Loucy (cell line): ENCODE measurements around the gene CRABP2.
A peak's percentile ranks its signal among the peaks of the same experiment; 100 is the strongest.

Experiments used
- H2AFZ ChIP-seq: fragments of 200-600 bp; sonication (generic); 2 replicates; pipeline ENCODE4 v1.6.0; 2016; ENCODE audit warnings: antibody characterized with exemption, mild to moderate bottlenecking, low read length, moderate library complexity
- H3F3A ChIP-seq: fragments of 200-600 bp; 2 replicates; pipeline ENCODE4 v1.6.0; 2016; ENCODE audit warnings: antibody characterized with exemption, low read depth, mild to moderate bottlenecking
- H3K27me3 ChIP-seq: fragments of 200-600 bp; sonication (generic); 2 replicates; pipeline ENCODE4 v1.6.1; 2014; ENCODE audit warnings: low read length, mild to moderate bottlenecking; ENCODE audit not compliant: insufficient read depth, poor library complexity, severe bottlenecking
- H3K36me3 ChIP-seq: fragments of 200-600 bp; sonication (generic); 2 replicates; pipeline ENCODE4 v1.6.1; 2016; ENCODE audit warnings: low read length; ENCODE audit not compliant: insufficient read depth
- H3K4me1 ChIP-seq: fragments of 200-600 bp; sonication (generic); 2 replicates; pipeline ENCODE4 v1.5.1; 2014; ENCODE audit warnings: low read length, mild to moderate bottlenecking; ENCODE audit not compliant: insufficient read depth, poor library complexity, severe bottlenecking
- H3K4me2 ChIP-seq: fragments of 200-600 bp; sonication (generic); 2 replicates; pipeline ENCODE4 v1.6.0; 2014; ENCODE audit warnings: antibody characterized with exemption, low read length, low read depth, mild to moderate bottlenecking; ENCODE audit not compliant: poor library complexity, severe bottlenecking
- H3K4me3 ChIP-seq: fragments of 200-600 bp; sonication (generic); 2 replicates; pipeline ENCODE4 v1.5.1; 2014; ENCODE audit warnings: low read length, mild to moderate bottlenecking, mixed read lengths; ENCODE audit not compliant: poor library complexity, severe bottlenecking
- H3K79me2 ChIP-seq: fragments of 200-600 bp; sonication (generic); 2 replicates; pipeline ENCODE4 v1.6.1; 2014; ENCODE audit warnings: low read length; ENCODE audit not compliant: insufficient read depth
- H3K9ac ChIP-seq: fragments of 200-600 bp; sonication (generic); 2 replicates; pipeline ENCODE4 v1.6.0; 2014; ENCODE audit warnings: mild to moderate bottlenecking, low read depth, low read length, moderate library complexity; ENCODE audit not compliant: poor library complexity, severe bottlenecking
- H3K9me2 ChIP-seq: fragments of 200-600 bp; sonication (generic); replicated peaks from 2 replicates; pipeline ENCODE4 v1.6.1; 2016; ENCODE audit warnings: low read depth, low read length, mixed read lengths
- H3K9me3 ChIP-seq: fragments of 200-600 bp; sonication (generic); 2 replicates; pipeline ENCODE4 v1.6.1; 2014; ENCODE audit warnings: mild to moderate bottlenecking, antibody characterized with exemption, low read length, low read depth; ENCODE audit not compliant: insufficient read depth
- H4K20me1 ChIP-seq: fragments of 200-600 bp; sonication (generic); 2 replicates; pipeline ENCODE4 v1.6.0; 2014; ENCODE audit warnings: antibody characterized with exemption, low read length, mild to moderate bottlenecking; ENCODE audit not compliant: insufficient read depth, poor library complexity, severe bottlenecking
- CTCF ChIP-seq: fragments of 200-600 bp; sonication (generic); conservative IDR thresholded peaks from 2 replicates; pipeline ENCODE4 v1.5.1; 2014; ENCODE audit warnings: mild to moderate bottlenecking, antibody characterized with exemption, low read length
- EZH2phosphoT487 ChIP-seq: fragments of 200-600 bp; IDR thresholded peaks from 2 replicates; pipeline ENCODE4 v1.6.1; 2018; ENCODE audit warnings: antibody characterized with exemption, mild to moderate bottlenecking, moderate library complexity, borderline replicate concordance

The CRABP2 gene

GRCh38 chr1:156663178-156663577 is 42.2 kb downstream of the CRABP2 start:
- Histone ChIP-seq H3K4me2 (no peak overlapping the region), H3K79me2 (peaks cover 18% of the 10 kb centered on the region; the same call in 1 of the 2 replicates), H3K36me3 (no peaks in the 10 kb centered on the region), H2AFZ (no peak overlapping the region), H4K20me1 (no peaks in the 10 kb centered on the region), H3K9me3 (no peaks in the 10 kb centered on the region), H3K4me3 (no peak overlapping the region), H3K9ac (no peak overlapping the region), H3K9me2 (no peaks in the 10 kb centered on the region), H3K4me1 (peaks cover 38% of the 10 kb centered on the region), H3K27me3 (no peaks in the 10 kb centered on the region), H3F3A (peaks cover 2% of the 10 kb centered on the region; the same call in 1 of the 2 replicates)
- TF ChIP-seq EZH2phosphoT487 (no peak), CTCF (no peak)

DNA sequence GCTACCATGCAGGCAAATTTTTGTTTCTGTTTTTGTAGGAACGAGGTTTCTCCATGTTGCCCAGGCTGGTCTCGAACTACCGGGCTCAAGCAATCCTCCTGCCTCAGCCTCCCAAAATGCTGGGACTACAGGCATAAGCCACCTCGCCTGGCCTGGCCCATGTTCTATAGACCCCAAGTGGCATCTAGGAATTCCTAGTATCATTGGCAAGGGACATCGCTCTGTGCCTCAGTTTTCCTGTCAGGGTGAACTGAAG is 42.7 kb downstream of the CRABP2 start:
- Histone ChIP-seq H3K4me1 (peaks cover 43% of the 10 kb centered on the region), H3K4me3 (no peak overlapping the region), H3F3A (peaks cover 2% of the 10 kb centered on the region; the same call in 1 of the 2 replicates), H4K20me1 (no peaks in the 10 kb centered on the region), H3K27me3 (no peaks in the 10 kb centered on the region), H3K4me2 (no peak overlapping the region), H3K9me3 (no peaks in the 10 kb centered on the region), H2AFZ (no peak overlapping the region), H3K36me3 (no peaks in the 10 kb centered on the region), H3K9ac (no peak overlapping the region), H3K79me2 (peaks cover 18% of the 10 kb centered on the region; the same call in 1 of the 2 replicates), H3K9me2 (no peaks in the 10 kb centered on the region)
- TF ChIP-seq EZH2phosphoT487, result no peak
- TF ChIP-seq CTCF, result no peak

- no peak overlapping the region for H2AFZ ChIP-seq
- peak overlapping the region; percentile 96 for H3K4me3 ChIP-seq
- H3F3A ChIP-seq, result peaks cover 2% of the 10 kb centered on the region; the same call in 1 of the 2 replicates
- peaks cover 18% of the 10 kb centered on the region; the same call in 1 of the 2 replicates for H3K79me2 ChIP-seq
- TF ChIP-seq CTCF (no peak), EZH2phosphoT487 (no peak)
- H3K27me3 ChIP-seq, result no peaks in the 10 kb centered on the region
- H3K36me3 ChIP-seq, result no peaks in the 10 kb centered on the region
- no peaks in the 10 kb centered on the region for H3K9me3 ChIP-seq
- peaks cover 43% of the 10 kb centered on the region for H3K4me1 ChIP-seq
- no peaks in the 10 kb centered on the region for H4K20me1 ChIP-seq
- peak overlapping the region; percentile 99 for H3K4me2 ChIP-seq
- H3K9ac ChIP-seq, result peak overlapping the region; percentile 93
- H3K9me2 ChIP-seq, result no peaks in the 10 kb centered on the region
Measured at GRCh38 chr1:156662005-156662799, 43.2 kb downstream of the CRABP2 start.
